OCI-LY7 (cell line): Measurements from ENCODE around the gene UTS2R.

Source experiments
- CTCF ChIP-seq: fragments of 200-600 bp; sonication (generic); conservative IDR thresholded peaks from 2 replicates; pipeline ENCODE4 v1.5.1; 2014; ENCODE audit warnings: mild to moderate bottlenecking, antibody characterized with exemption, low read length, moderate library complexity, mixed read lengths
- EZH2phosphoT487 ChIP-seq: fragments of 200-600 bp; sonication (generic); IDR thresholded peaks from 2 replicates; pipeline ENCODE4 v1.6.1; 2018; ENCODE audit warnings: low read depth, borderline replicate concordance, mild to moderate bottlenecking, mixed run types, antibody characterized with exemption, low read length, moderate library complexity, mixed read lengths

GRCh38 chr17:82328141-82328993 lies 43.2 kb upstream of the UTS2R start:
- TF ChIP-seq CTCF, result no peak
- TF ChIP-seq EZH2phosphoT487, result no peak
